ENCODE data around the gene IL4. TPM values are rescaled to one million over a fixed set of nuclear protein-coding genes. Genes with fewer than 3 reads are reported as not detected.

IL4 gene
- total RNA-seq, 1 donor from 2014 or later = not detected

- no peaks in the 10 kb centered on the region for H3K9me3 ChIP-seq
- H3K27ac ChIP-seq = no peak overlapping the region
- H3K4me3 ChIP-seq = no peak overlapping the region
- no peaks in the 10 kb centered on the region for H3K27me3 ChIP-seq
- no peak for DNase-seq (ENCODE audit: low spot score in 2 of 2)
- H3K4me1 ChIP-seq = no peaks in the 10 kb centered on the region
- TF ChIP-seq CTCF (IDR thresholded peaks at IDR 0.05) = no peak
- H3K36me3 ChIP-seq = no peaks in the 10 kb centered on the region
- intact Hi-C loops (cut with DNase I) = no loop called here
These were observed 6.5 kb upstream of the IL4 start for GRCh38 chr5:132667309-132667708.

GRCh38 chr5:132667761-132668705 is 5.8 kb upstream of the IL4 start:
- intact Hi-C loops (cut with DNase I) = no loop called here
- no peak for DNase-seq (ENCODE audit: low spot score in 2 of 2)
- TF ChIP-seq CTCF (IDR thresholded peaks at IDR 0.05) = no peak
- Histone ChIP-seq H3K27ac (no peak overlapping the region), H3K4me1 (no peaks in the 10 kb centered on the region), H3K27me3 (no peaks in the 10 kb centered on the region), H3K9me3 (no peaks in the 10 kb centered on the region), H3K36me3 (no peaks in the 10 kb centered on the region), H3K4me3 (no peak overlapping the region)

- no peak for DNase-seq (ENCODE audit: low spot score in 2 of 2)
- H3K36me3 ChIP-seq = no peaks in the 10 kb centered on the region
- no peaks in the 10 kb centered on the region for H3K27me3 ChIP-seq
- H3K4me1 ChIP-seq = no peaks in the 10 kb centered on the region
- H3K27ac ChIP-seq = no peak overlapping the region
- no peaks in the 10 kb centered on the region for H3K9me3 ChIP-seq
- intact Hi-C loops (cut with DNase I) = no loop called here
- no peak overlapping the region for H3K4me3 ChIP-seq
- no peak for TF ChIP-seq CTCF (IDR thresholded peaks at IDR 0.05)
These were observed 4.9 kb upstream of the IL4 start for GRCh38 chr5:132668706-132669454.

GRCh38 chr5:132669455-132669820 is 4.4 kb upstream of the IL4 start:
- no peaks in the 10 kb centered on the region for H3K4me1 ChIP-seq
- no peaks in the 10 kb centered on the region for H3K9me3 ChIP-seq
- intact Hi-C loops (cut with DNase I) = no loop called here
- H3K36me3 ChIP-seq = no peaks in the 10 kb centered on the region
- H3K4me3 ChIP-seq = no peak overlapping the region
- H3K27me3 ChIP-seq = no peaks in the 10 kb centered on the region
- no peak for DNase-seq (ENCODE audit: low spot score in 2 of 2)
- no peak for TF ChIP-seq CTCF (IDR thresholded peaks at IDR 0.05)
- no peak overlapping the region for H3K27ac ChIP-seq

- Histone ChIP-seq H3K27ac (no peak overlapping the region), H3K4me1 (peaks cover 0 to 4% of the 10 kb centered on the region in 2 donors), H3K4me3 (no peak overlapping the region), H3K36me3 (no peaks in the 10 kb centered on the region), H3K9me3 (no peaks in the 10 kb centered on the region), H3K27me3 (no peaks in the 10 kb centered on the region)
- no peak for TF ChIP-seq CTCF (IDR thresholded peaks at IDR 0.05)
- intact Hi-C loops (cut with DNase I) = no loop called here
- DNase-seq (ENCODE audit: low spot score in 2 of 2) = no peak
These were observed 3.6 kb upstream of the IL4 start for GRCh38 chr5:132669966-132670882.

All from ascending aorta (tissue), 2 donors.